K562 (cell line): ENCODE data around the gene CAPRIN2. TPM values are rescaled to one million over a fixed set of nuclear protein-coding genes. Genes with fewer than 3 reads are reported as not detected.

ENCODE experiments used
- NFRKB ChIP-seq: fragments of 450-650 bp; IDR thresholded peaks from 2 replicates; pipeline ENCODE4 v1.6.1; 2016; ENCODE audit warnings: low read depth
- PTTG1 ChIP-seq: fragments of 450-650 bp; IDR thresholded peaks from 2 replicates; pipeline ENCODE4 v1.6.1; 2016; ENCODE audit warnings: low read depth, mild to moderate bottlenecking, missing genetic modification characterization, missing compliant biosample characterization
- RBM17 ChIP-seq: fragments of 200-400 bp; formaldehyde crosslinking; IDR thresholded peaks from 2 replicates; pipeline ENCODE4 v1.6.1; 2017; ENCODE audit warnings: low read depth, mild to moderate bottlenecking, low read length, borderline replicate concordance
- ZNF407 ChIP-seq: fragments of 450-650 bp; IDR thresholded peaks from 2 replicates; pipeline ENCODE4 v1.6.1; 2016; ENCODE audit warnings: low read depth
- ZNF764 ChIP-seq: fragments of 250-450 bp; sonication (Bioruptor Pico); IDR thresholded peaks from 2 replicates; pipeline ENCODE4 v1.4.0; 2020; ENCODE audit warnings: low read depth, mild to moderate bottlenecking, moderate library complexity
- ZNF780A ChIP-seq: fragments of 250-450 bp; sonication (Bioruptor Pico); IDR thresholded peaks from 2 replicates; pipeline ENCODE4 v1.5.0; 2021; ENCODE audit warnings: mild to moderate bottlenecking
- ZNF830 ChIP-seq: fragments of 250-450 bp; sonication (Bioruptor Pico); IDR thresholded peaks from 2 replicates; pipeline ENCODE4 v1.5.0; 2021; ENCODE audit warnings: mild to moderate bottlenecking
- polyA plus RNA-seq, 8 experiments: library from polyadenylated mRNA; depleted of rRNA in 4 of 8; stranded (reverse) in 5 of 8; unstranded in 3 of 8; fragments of >200 nt; fragmentation: Nextera tagmentation in 2 of 8; fragmentation: Illumina TruSeq in 1 of 8; extraction: Ambion mirVana in 2 of 8; extraction: Trizol in 1 of 8; gene quantifications; 2 replicates each; pipeline versions ENCODE4 v1.2.1 to v1.2.3, GENCODE V29; 2011 to 2014; ENCODE audit warnings: inconsistent platforms in 1 of 8, missing spikeins in 1 of 8
- total RNA-seq, 7 experiments: library from RNA; depleted of rRNA in 6 of 7; stranded (reverse); fragments of >200 nt in 6 of 7; fragmentation: Illumina TruSeq in 2 of 7; extraction: Trizol in 2 of 7; gene quantifications; 2 replicates each; pipeline versions ENCODE4 v1.2.1 to v1.2.3, GENCODE V29; 2011 to 2021; ENCODE audit warnings: low replicate concordance in 1 of 7
- TF ChIP-seq, protein P1 (sequence below), 2 experiments: IDR thresholded peaks; 2 replicates each; pipeline ENCODE4 v1.6.1; 2012; ENCODE audit warnings: improper control_type of control experiment in 2 of 2, low read depth in 2 of 2, low read length in 2 of 2, borderline replicate concordance in 1 of 2
- TF ChIP-seq, protein P2 (sequence below): fragments of 450-650 bp; IDR thresholded peaks from 2 replicates; pipeline ENCODE4 v1.6.1; 2016; ENCODE audit warnings: antibody characterized with exemption
- TF ChIP-seq, protein P3 (sequence below): IDR thresholded peaks from 2 replicates; pipeline ENCODE4 v1.6.1; 2011; ENCODE audit warnings: borderline replicate concordance, low read depth, mild to moderate bottlenecking, moderate library complexity, low read length; ENCODE audit not compliant: insufficient read depth, poor library complexity, severe bottlenecking

The CAPRIN2 gene
- total and polyA plus RNA-seq, 9 of the 15 experiments (the other 6 are each of a cell fraction or from before 2014, with no cell fraction given): 2.3 to 14.5 (median 8.9) TPM

DNA sequence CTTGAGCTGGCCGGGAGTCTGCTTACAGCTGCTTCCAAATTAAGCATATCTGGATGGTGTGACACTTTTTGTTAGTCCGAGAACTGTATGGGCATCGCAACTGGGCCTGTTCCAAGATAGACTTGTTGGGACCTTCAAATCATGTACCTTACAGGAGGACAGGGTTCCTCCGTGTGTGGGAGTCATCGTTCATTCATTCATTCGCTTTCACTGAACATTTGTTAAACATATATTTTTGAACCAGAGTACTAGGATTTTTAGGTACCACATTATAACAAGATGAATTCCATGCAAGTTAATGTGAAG is 58.7 kb downstream of the CAPRIN2 start (continued):
- TF ChIP-seq ZNF407: no peak
- no peak for TF ChIP-seq ZNF780A
- no peak for TF ChIP-seq ZNF764 (CRISPR knock-in tag)
- TF ChIP-seq, protein P1, sequence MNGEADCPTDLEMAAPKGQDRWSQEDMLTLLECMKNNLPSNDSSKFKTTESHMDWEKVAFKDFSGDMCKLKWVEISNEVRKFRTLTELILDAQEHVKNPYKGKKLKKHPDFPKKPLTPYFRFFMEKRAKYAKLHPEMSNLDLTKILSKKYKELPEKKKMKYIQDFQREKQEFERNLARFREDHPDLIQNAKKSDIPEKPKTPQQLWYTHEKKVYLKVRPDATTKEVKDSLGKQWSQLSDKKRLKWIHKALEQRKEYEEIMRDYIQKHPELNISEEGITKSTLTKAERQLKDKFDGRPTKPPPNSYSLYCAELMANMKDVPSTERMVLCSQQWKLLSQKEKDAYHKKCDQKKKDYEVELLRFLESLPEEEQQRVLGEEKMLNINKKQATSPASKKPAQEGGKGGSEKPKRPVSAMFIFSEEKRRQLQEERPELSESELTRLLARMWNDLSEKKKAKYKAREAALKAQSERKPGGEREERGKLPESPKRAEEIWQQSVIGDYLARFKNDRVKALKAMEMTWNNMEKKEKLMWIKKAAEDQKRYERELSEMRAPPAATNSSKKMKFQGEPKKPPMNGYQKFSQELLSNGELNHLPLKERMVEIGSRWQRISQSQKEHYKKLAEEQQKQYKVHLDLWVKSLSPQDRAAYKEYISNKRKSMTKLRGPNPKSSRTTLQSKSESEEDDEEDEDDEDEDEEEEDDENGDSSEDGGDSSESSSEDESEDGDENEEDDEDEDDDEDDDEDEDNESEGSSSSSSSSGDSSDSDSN (IDR thresholded peaks at IDR 0.05; ENCODE audit: borderline replicate concordance in 1 of 2, low read depth in 2 of 2, low read length in 2 of 2): no peak
- TF ChIP-seq RBM17: no peak
- TF ChIP-seq, protein P2, sequence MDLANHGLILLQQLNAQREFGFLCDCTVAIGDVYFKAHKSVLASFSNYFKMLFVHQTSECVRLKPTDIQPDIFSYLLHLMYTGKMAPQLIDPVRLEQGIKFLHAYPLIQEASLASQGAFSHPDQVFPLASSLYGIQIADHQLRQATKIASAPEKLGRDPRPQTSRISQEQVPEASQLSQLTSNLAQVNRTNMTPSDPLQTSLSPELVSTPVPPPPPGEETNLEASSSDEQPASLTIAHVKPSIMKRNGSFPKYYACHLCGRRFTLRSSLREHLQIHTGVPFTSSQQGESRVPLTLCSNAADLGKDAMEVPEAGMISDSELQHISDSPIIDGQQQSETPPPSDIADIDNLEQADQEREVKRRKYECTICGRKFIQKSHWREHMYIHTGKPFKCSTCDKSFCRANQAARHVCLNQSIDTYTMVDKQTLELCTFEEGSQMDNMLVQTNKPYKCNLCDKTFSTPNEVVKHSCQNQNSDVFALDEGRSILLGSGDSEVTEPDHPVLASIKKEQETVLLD: no peak
- TF ChIP-seq ZNF830 (CRISPR knock-in tag): no peak
- TF ChIP-seq PTTG1 (tag): no peak
- TF ChIP-seq NFRKB: no peak
- TF ChIP-seq, protein P3, sequence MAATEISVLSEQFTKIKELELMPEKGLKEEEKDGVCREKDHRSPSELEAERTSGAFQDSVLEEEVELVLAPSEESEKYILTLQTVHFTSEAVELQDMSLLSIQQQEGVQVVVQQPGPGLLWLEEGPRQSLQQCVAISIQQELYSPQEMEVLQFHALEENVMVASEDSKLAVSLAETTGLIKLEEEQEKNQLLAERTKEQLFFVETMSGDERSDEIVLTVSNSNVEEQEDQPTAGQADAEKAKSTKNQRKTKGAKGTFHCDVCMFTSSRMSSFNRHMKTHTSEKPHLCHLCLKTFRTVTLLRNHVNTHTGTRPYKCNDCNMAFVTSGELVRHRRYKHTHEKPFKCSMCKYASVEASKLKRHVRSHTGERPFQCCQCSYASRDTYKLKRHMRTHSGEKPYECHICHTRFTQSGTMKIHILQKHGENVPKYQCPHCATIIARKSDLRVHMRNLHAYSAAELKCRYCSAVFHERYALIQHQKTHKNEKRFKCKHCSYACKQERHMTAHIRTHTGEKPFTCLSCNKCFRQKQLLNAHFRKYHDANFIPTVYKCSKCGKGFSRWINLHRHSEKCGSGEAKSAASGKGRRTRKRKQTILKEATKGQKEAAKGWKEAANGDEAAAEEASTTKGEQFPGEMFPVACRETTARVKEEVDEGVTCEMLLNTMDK: no peak
